T-cell (primary cell): Measurements from ENCODE around the gene WDR59. TPM values are rescaled to one million over a fixed set of nuclear protein-coding genes. Genes with fewer than 3 reads are reported as not detected.

ENCODE experiments used
- ATAC-seq, 4 experiments: fragments of 200-7000 bp in 3 of 4; fragments of 150-1000 bp in 1 of 4; cut with Tn5 transposase; replicated peaks in 1 of 4; 1 replicate in 3 of 4; 2 replicates in 1 of 4; pipeline ENCODE4 v1.10.0; 2021; ENCODE audit warnings: moderate library complexity in 3 of 4, mild to moderate bottlenecking in 2 of 4, moderate number of reproducible peaks in 1 of 4
- CTCF ChIA-PET, 2 donors: fragments of 300-600 bp; sonication (Branson Sonifier 250); formaldehyde crosslinking; loops; one replicate each; lab custom pipeline; 2022; ENCODE audit warnings: antibody characterized with exemption in 2 of 2; lab: Charles Lee
- POLR2A ChIA-PET, 2 donors: fragments of 300-600 bp; sonication (Branson Sonifier 250); formaldehyde crosslinking; loops; one replicate each; lab custom pipeline; 2022; ENCODE audit warnings: antibody characterized with exemption in 2 of 2; lab: Charles Lee
- DNase-seq, 35 experiments: peaks; one replicate each; pipeline versions ENCODE4 v3.0.0 to v3.0.0-alpha.2; 2013 to 2023
- H3K27ac ChIP-seq: one replicate; pipeline ENCODE4 v1.5.1; 2013; ENCODE audit warnings: low read length
- H3K27me3 ChIP-seq, 2 experiments: replicated peaks in 1 of 2; 1 replicate in 1 of 2; 2 replicates in 1 of 2; pipeline versions ENCODE4 v1.6.1 to v1.7.0; 2013; ENCODE audit warnings: low read length in 1 of 2, mixed read lengths in 1 of 2; ENCODE audit not compliant: control insufficient read depth in 2 of 2, insufficient read depth in 2 of 2; ENCODE audit errors: extremely low read depth in 1 of 2
- H3K36me3 ChIP-seq, 2 donors: 1 replicate in 1 of 2; 2 replicates in 1 of 2; pipeline versions ENCODE4 v1.6.1 to v1.7.0; 2013; ENCODE audit warnings: low read length in 1 of 2; ENCODE audit not compliant: control insufficient read depth in 2 of 2, insufficient read depth in 1 of 2; ENCODE audit errors: extremely low read depth in 1 of 2
- H3K4me1 ChIP-seq, 2 experiments: 1 replicate in 1 of 2; 2 replicates in 1 of 2; pipeline versions ENCODE4 v1.6.1 to v1.7.0; 2013; ENCODE audit warnings: low read length in 2 of 2, mixed read lengths in 1 of 2; ENCODE audit not compliant: insufficient read depth in 2 of 2, control insufficient read depth in 1 of 2; ENCODE audit errors: extremely low read depth in 1 of 2
- H3K4me3 ChIP-seq, 2 donors: 1 replicate in 1 of 2; 2 replicates in 1 of 2; pipeline versions ENCODE4 v1.5.1 to v1.7.0; 2013; ENCODE audit warnings: mild to moderate bottlenecking in 2 of 2, low read length in 1 of 2, moderate library complexity in 1 of 2; ENCODE audit not compliant: control insufficient read depth in 1 of 2; ENCODE audit errors: extremely low read depth in 1 of 2
- H3K9me3 ChIP-seq: 2 replicates; pipeline ENCODE4 v1.7.0; 2013
- H3K27ac Mint-ChIP-seq, 2 donors: one replicate each; pipeline ENCODE4 v1.8.0; 2020 to 2021; ENCODE audit warnings: mild to moderate bottlenecking in 2 of 2, mixed read lengths in 2 of 2
- H3K27me3 Mint-ChIP-seq, 2 donors: one replicate each; pipeline ENCODE4 v1.8.0; 2021 to 2022; ENCODE audit warnings: mixed read lengths in 2 of 2
- H3K36me3 Mint-ChIP-seq: one replicate; pipeline ENCODE4 v1.8.0; 2021; ENCODE audit warnings: mixed read lengths
- H3K4me1 Mint-ChIP-seq, 3 donors: one replicate each; pipeline ENCODE4 v1.8.0; 2020 to 2022; ENCODE audit warnings: mixed read lengths in 3 of 3, mild to moderate bottlenecking in 1 of 3
- H3K4me3 Mint-ChIP-seq, 3 donors: one replicate each; pipeline ENCODE4 v1.8.0; 2020 to 2022; ENCODE audit warnings: mild to moderate bottlenecking in 3 of 3, mixed read lengths in 3 of 3, moderate library complexity in 3 of 3
- H3K9me3 Mint-ChIP-seq, 3 donors: one replicate each; pipeline ENCODE4 v1.8.0; 2020 to 2022; ENCODE audit warnings: mixed read lengths in 3 of 3
- WGBS: methylation state at CpG from one replicate; pipeline ENCODE4 v1.1.5; 2013; ENCODE audit warnings: missing lambda C conversion rate; ENCODE audit not compliant: insufficient coverage; 5-methylcytosine and 5-hydroxymethylcytosine counted together
- total RNA-seq, 35 experiments: library from RNA in 6 of 35; stranded (reverse) in 6 of 35; fragments of 120-200 nt in 1 of 35; gene quantifications; one replicate each; pipeline versions ENCODE4 v1.2.1 to v1.2.4 and lab custom pipeline; 2013 to 2026

WDR59 gene
- total RNA-seq, 5 donors from 2014 or later (not counting 1 experiment from before 2014, with no cell fraction given) = 97.7 to 120 (median 108) TPM

DNA sequence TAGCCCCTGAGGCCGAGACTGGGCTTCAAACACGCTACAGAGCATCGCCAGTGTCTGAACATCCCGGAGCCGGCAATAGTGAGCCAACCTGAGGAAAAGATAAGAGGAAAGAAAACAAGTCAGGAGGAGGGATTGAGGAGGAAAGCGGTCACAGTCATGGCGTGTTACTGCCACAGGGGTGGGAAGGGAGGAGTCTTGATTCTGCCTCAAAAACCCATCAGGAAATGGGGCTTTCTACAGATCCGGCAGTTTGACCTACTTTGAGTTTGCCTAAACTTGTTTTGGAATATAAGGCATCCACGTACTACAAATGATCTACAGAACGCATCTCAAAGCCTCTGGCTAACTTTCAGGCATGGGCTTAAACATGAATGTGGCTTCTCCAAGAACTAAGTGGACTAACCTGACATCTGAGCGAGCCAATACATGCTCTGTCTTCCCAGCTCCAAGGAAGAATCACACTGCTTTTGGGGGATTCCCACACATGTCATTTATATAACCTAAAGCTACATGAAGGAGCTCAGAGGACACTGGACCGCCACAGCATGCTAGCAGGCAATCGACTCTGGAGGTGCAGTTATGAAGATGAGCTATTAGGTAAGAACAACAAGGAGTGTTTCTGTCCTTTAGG lies 96.6 kb downstream of the WDR59 start:
- ATAC-seq = peak in 2 of 4 experiments; percentile 50 to 68
- H3K4me3 Mint-ChIP-seq = peak overlapping the region in 1 of 3 donors; percentile 17
- peak in 2 of 35 experiments; percentile 19 to 46 for DNase-seq
- ChIA-PET CTCF (no interaction called here), POLR2A (no interaction called here)
- Histone ChIP-seq H3K4me3 (no peak overlapping the region), H3K4me1 (peaks cover 0 to 8% of the 10 kb centered on the region in 2 experiments), H3K27me3 (no peaks in the 10 kb centered on the region), H3K9me3 (no peaks in the 10 kb centered on the region), H3K36me3 (peaks cover 18 to 57% of the 10 kb centered on the region in 2 donors), H3K27ac (peak overlapping the region; percentile 84)
- H3K36me3 Mint-ChIP-seq = peaks cover 77% of the 10 kb centered on the region
- no peaks in the 10 kb centered on the region for H3K9me3 Mint-ChIP-seq
- H3K4me1 Mint-ChIP-seq = peaks cover 0 to 30% (median 14%) of the 10 kb centered on the region in 3 donors
- H3K27ac Mint-ChIP-seq = peak overlapping the region; percentile 46 to 92
- 87% methylated on average over 11 of the region's 13 CpGs for WGBS
- no peaks in the 10 kb centered on the region for H3K27me3 Mint-ChIP-seq

DNA sequence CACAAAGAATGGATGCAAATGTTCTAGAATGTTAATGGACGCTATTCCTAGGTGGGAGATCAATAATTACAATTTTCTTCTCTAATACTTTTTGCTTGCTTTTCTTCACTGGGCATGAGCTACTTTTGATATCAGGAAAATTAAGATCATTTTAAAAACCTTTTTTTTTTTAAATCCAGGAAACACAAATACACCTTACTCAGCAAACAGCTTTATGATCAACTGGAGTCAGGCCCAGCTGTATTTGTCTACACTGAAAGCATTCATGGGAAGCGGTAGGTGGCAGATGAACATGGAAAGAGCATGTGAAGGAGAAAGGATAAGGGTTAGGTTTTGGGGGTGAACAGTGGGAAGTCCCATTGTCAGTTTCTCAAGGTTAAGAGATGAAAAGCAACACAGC lies 97.8 kb downstream of the WDR59 start:
- WGBS = 100% methylated on average over 1 of the region's 2 CpGs
- DNase-seq = no peak
- Mint-ChIP-seq H3K27me3 (no peaks in the 10 kb centered on the region), H3K36me3 (peaks cover 69% of the 10 kb centered on the region), H3K4me1 (peaks cover 0 to 30% (median 14%) of the 10 kb centered on the region in 3 donors), H3K9me3 (no peaks in the 10 kb centered on the region), H3K4me3 (no peak overlapping the region), H3K27ac (peak overlapping the region in 1 of 2 donors; percentile 92)
- Histone ChIP-seq H3K27ac (peak overlapping the region; percentile 84), H3K4me3 (no peak overlapping the region), H3K27me3 (no peaks in the 10 kb centered on the region), H3K9me3 (no peaks in the 10 kb centered on the region), H3K4me1 (peaks cover 0 to 8% of the 10 kb centered on the region in 2 experiments), H3K36me3 (peaks cover 18 to 56% of the 10 kb centered on the region in 2 donors)
- ChIA-PET POLR2A (no interaction called here), CTCF (interaction anchor here in 1 of 2 donors (0.6 kb wide), 1 partner anchor 626 kb away, joined by 4 read pairs; no protein-coding TSS in a partner anchor)
- ATAC-seq = no peak

GRCh38 chr16:74877706-74878105 lies 107.2 kb downstream of the WDR59 start:
- Histone ChIP-seq H3K9me3 (no peaks in the 10 kb centered on the region), H3K27me3 (no peaks in the 10 kb centered on the region), H3K36me3 (peaks cover 0 to 48% of the 10 kb centered on the region in 2 donors), H3K27ac (no peak overlapping the region), H3K4me3 (no peak overlapping the region), H3K4me1 (peaks cover 0 to 4% of the 10 kb centered on the region in 2 experiments)
- H3K27ac Mint-ChIP-seq = no peak overlapping the region
- no CpG with 5 or more reads among the region's 7 CpGs for WGBS
- peaks cover 49% of the 10 kb centered on the region for H3K36me3 Mint-ChIP-seq
- peaks cover 0 to 10% (median 9%) of the 10 kb centered on the region in 3 donors for H3K4me1 Mint-ChIP-seq
- H3K27me3 Mint-ChIP-seq = no peaks in the 10 kb centered on the region
- DNase-seq (no peak), ATAC-seq (no peak)
- CTCF ChIA-PET = no interaction called here
- no peaks in the 10 kb centered on the region for H3K9me3 Mint-ChIP-seq
- H3K4me3 Mint-ChIP-seq = no peak overlapping the region
- POLR2A ChIA-PET = interaction anchor here in 1 of 2 donors (1.2 kb wide), 1 partner anchor 18 kb away, joined by 3 read pairs; no protein-coding TSS in a partner anchor

GRCh38 chr16:74874912-74875546 lies 109.9 kb downstream of the WDR59 start:
- DNase-seq (no peak), ATAC-seq (no peak)
- H3K4me1 Mint-ChIP-seq = peaks cover 0 to 10% (median 9%) of the 10 kb centered on the region in 3 donors
- peaks cover 0 to 4% of the 10 kb centered on the region in 2 experiments for H3K4me1 ChIP-seq
- POLR2A ChIA-PET = no interaction called here
- no peak overlapping the region for H3K27ac ChIP-seq
- 87% methylated on average over 12 of the region's 13 CpGs for WGBS
- CTCF ChIA-PET = no interaction called here
- peaks cover 0 to 30% of the 10 kb centered on the region in 2 donors for H3K36me3 ChIP-seq
- no peaks in the 10 kb centered on the region for H3K27me3 ChIP-seq
- no peaks in the 10 kb centered on the region for H3K9me3 Mint-ChIP-seq
- peak overlapping the region; percentile 48 to 76 for H3K27ac Mint-ChIP-seq
- H3K4me3 ChIP-seq = no peak overlapping the region
- H3K9me3 ChIP-seq = no peaks in the 10 kb centered on the region
- H3K36me3 Mint-ChIP-seq = peaks cover 43% of the 10 kb centered on the region
- H3K27me3 Mint-ChIP-seq = no peaks in the 10 kb centered on the region
- no peak overlapping the region for H3K4me3 Mint-ChIP-seq

- H3K36me3 ChIP-seq = peaks cover 0 to 25% of the 10 kb centered on the region in 2 donors
- no peak overlapping the region for H3K4me3 ChIP-seq
- peaks cover 42% of the 10 kb centered on the region for H3K36me3 Mint-ChIP-seq
- ATAC-seq (no peak), DNase-seq (no peak)
- WGBS = 94% methylated on average over 13 of the region's 14 CpGs
- ChIA-PET CTCF (interaction anchor here in 1 of 2 donors (0.6 kb wide), 1 partner anchor 9 kb away, joined by 7 read pairs; no protein-coding TSS in a partner anchor), POLR2A (interaction anchor here in 1 of 2 donors (0.6 kb wide), 1 partner anchor 11 kb away, joined by 4 read pairs; no protein-coding TSS in a partner anchor)
- H3K9me3 Mint-ChIP-seq = no peaks in the 10 kb centered on the region
- H3K4me1 ChIP-seq = peaks cover 0 to 8% of the 10 kb centered on the region in 2 experiments
- H3K9me3 ChIP-seq = no peaks in the 10 kb centered on the region
- H3K4me1 Mint-ChIP-seq = peaks cover 5 to 14% (median 14%) of the 10 kb centered on the region in 3 donors
- no peak overlapping the region for H3K4me3 Mint-ChIP-seq
- peak overlapping the region; percentile 72 to 73 for H3K27ac Mint-ChIP-seq
- no peaks in the 10 kb centered on the region for H3K27me3 Mint-ChIP-seq
- H3K27me3 ChIP-seq = no peaks in the 10 kb centered on the region
- no peak overlapping the region for H3K27ac ChIP-seq
Observed at GRCh38 chr16:74874123-74874522, 110.8 kb downstream of the WDR59 start.

DNA sequence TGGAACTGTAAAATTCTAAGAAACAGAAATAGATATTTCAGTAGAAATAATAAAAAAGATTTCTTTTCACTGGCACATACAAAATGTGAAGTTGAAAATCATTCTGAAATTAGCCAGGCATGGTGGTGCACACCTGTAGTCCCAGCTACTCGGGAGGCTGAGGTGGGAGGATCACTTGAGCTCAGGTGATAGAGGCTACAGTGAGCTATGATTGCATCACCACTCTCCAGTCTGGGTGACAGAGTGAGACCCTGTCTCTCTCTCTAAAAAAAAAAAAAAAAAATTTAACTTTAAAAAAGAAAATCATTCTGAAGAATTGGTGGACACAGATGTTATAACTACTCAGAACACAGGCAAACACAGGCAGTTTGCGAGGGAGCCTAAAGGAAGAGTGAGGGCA lies 112.6 kb downstream of the WDR59 start:
- CTCF ChIA-PET = no interaction called here
- H3K27ac Mint-ChIP-seq = no peak overlapping the region

More for the DNA sequence above, 112.6 kb downstream of the WDR59 start:
- Mint-ChIP-seq H3K4me1 (peaks cover 21 to 32% (median 32%) of the 10 kb centered on the region in 3 donors), H3K36me3 (peaks cover 37% of the 10 kb centered on the region), H3K27me3 (no peaks in the 10 kb centered on the region), H3K9me3 (no peaks in the 10 kb centered on the region), H3K4me3 (no peak overlapping the region)
- H3K4me1 ChIP-seq = peaks cover 8 to 25% of the 10 kb centered on the region in 2 experiments
- H3K27ac ChIP-seq = no peak overlapping the region
- no peak overlapping the region for H3K4me3 ChIP-seq
- no peak for DNase-seq
- no peaks in the 10 kb centered on the region for H3K9me3 ChIP-seq
- POLR2A ChIA-PET = interaction anchor here (0.5 to 0.7 kb wide), 2 partner anchors 48 to 91 kb away, joined by 4 to 6 read pairs; no protein-coding TSS in a partner anchor
- H3K36me3 ChIP-seq = peaks cover 0 to 22% of the 10 kb centered on the region in 2 donors
- WGBS = 100% methylated on average over 2 of the region's 2 CpGs
- H3K27me3 ChIP-seq = no peaks in the 10 kb centered on the region
- ATAC-seq = no peak
